NB4 (cell line): Measurements from ENCODE around the gene CHD6.

Source experiments
- POLR2A ChIP-seq: IDR thresholded peaks from 2 replicates; pipeline ENCODE4 v1.6.1; 2011; ENCODE audit warnings: mild to moderate bottlenecking; ENCODE audit not compliant: insufficient read length; ENCODE audit errors: extremely low read depth
- TF ChIP-seq, protein P1 (sequence below): IDR thresholded peaks from one replicate; pipeline ENCODE4 v1.5.1; 2012; ENCODE audit warnings: low read depth, low read length

DNA sequence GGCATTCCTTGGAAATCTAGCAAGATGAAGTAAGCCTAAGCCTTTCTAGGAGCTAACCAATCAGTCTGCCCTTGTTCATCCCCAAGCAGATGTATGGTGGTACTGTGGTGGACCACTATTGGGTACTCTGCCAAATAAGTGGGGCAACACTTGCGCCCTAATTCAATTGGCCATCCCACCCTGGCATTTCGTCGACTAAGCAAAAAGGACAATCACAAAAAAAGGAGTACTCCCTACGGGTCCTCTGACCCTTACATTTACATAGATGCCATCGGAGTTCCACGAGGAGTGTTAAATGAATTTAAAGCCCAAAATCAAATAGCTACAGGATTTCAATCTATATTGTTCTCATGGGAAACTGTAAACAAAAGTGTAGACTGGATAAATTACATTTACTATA lies 19.5 kb downstream of the CHD6 start:
- TF ChIP-seq, protein P1, sequence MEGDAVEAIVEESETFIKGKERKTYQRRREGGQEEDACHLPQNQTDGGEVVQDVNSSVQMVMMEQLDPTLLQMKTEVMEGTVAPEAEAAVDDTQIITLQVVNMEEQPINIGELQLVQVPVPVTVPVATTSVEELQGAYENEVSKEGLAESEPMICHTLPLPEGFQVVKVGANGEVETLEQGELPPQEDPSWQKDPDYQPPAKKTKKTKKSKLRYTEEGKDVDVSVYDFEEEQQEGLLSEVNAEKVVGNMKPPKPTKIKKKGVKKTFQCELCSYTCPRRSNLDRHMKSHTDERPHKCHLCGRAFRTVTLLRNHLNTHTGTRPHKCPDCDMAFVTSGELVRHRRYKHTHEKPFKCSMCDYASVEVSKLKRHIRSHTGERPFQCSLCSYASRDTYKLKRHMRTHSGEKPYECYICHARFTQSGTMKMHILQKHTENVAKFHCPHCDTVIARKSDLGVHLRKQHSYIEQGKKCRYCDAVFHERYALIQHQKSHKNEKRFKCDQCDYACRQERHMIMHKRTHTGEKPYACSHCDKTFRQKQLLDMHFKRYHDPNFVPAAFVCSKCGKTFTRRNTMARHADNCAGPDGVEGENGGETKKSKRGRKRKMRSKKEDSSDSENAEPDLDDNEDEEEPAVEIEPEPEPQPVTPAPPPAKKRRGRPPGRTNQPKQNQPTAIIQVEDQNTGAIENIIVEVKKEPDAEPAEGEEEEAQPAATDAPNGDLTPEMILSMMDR = no peak
- TF ChIP-seq POLR2A = no peak
